HEK293 (cell line): Measurements from ENCODE around the gene MYO1C.

Experiments used
- REPIN1 ChIP-seq: fragments of 450-650 bp; formaldehyde crosslinking; IDR thresholded peaks from 2 replicates; pipeline ENCODE4 v1.5.1; 2017; ENCODE audit warnings: missing biosample characterization, missing genetic modification characterization, low read depth
- SALL2 ChIP-seq: fragments of 450-650 bp; formaldehyde crosslinking; IDR thresholded peaks from 2 replicates; pipeline ENCODE4 v1.5.0; 2017; ENCODE audit warnings: missing biosample characterization, mild to moderate bottlenecking, missing genetic modification characterization, borderline replicate concordance
- SCRT1 ChIP-seq: fragments of 450-650 bp; formaldehyde crosslinking; IDR thresholded peaks from 2 replicates; pipeline ENCODE4 v1.5.1; 2016; ENCODE audit warnings: missing biosample characterization, missing genetic modification characterization, borderline replicate concordance
- TCF7L2 ChIP-seq: IDR thresholded peaks from 2 replicates; pipeline ENCODE4 v1.6.1; 2011; ENCODE audit warnings: low read depth, mild to moderate bottlenecking, inconsistent platforms, low read length, moderate library complexity, borderline replicate concordance
- ZBTB20 ChIP-seq: fragments of 450-650 bp; formaldehyde crosslinking; IDR thresholded peaks from 2 replicates; pipeline ENCODE4 v1.5.1; 2016; ENCODE audit warnings: missing biosample characterization, missing genetic modification characterization
- ZBTB44 ChIP-seq: fragments of 450-650 bp; IDR thresholded peaks from 2 replicates; pipeline ENCODE4 v1.5.1; 2018; ENCODE audit warnings: missing biosample characterization, mild to moderate bottlenecking, missing genetic modification characterization
- ZBTB49 ChIP-seq: fragments of 450-650 bp; formaldehyde crosslinking; IDR thresholded peaks from 2 replicates; pipeline ENCODE4 v1.5.1; 2016; ENCODE audit warnings: missing biosample characterization, missing genetic modification characterization, low read depth
- ZBTB6 ChIP-seq: fragments of 450-650 bp; formaldehyde crosslinking; IDR thresholded peaks from 2 replicates; pipeline ENCODE4 v1.5.1; 2017; ENCODE audit warnings: missing biosample characterization, missing genetic modification characterization
- ZNF10 ChIP-seq: fragments of 450-650 bp; formaldehyde crosslinking; IDR thresholded peaks from 2 replicates; pipeline ENCODE4 v1.5.1; 2017; ENCODE audit warnings: missing biosample characterization, missing genetic modification characterization
- ZNF112 ChIP-seq: fragments of 450-650 bp; formaldehyde crosslinking; IDR thresholded peaks from 2 replicates; pipeline ENCODE4 v1.5.0; 2017; ENCODE audit warnings: missing biosample characterization, missing genetic modification characterization
- ZNF140 ChIP-seq: fragments of 450-650 bp; formaldehyde crosslinking; IDR thresholded peaks from 2 replicates; pipeline ENCODE4 v1.5.1; 2016; ENCODE audit warnings: missing biosample characterization, missing genetic modification characterization
- ZNF148 ChIP-seq: fragments of 450-650 bp; formaldehyde crosslinking; IDR thresholded peaks from 2 replicates; pipeline ENCODE4 v1.5.0; 2017; ENCODE audit warnings: missing biosample characterization, missing genetic modification characterization, borderline replicate concordance
- ZNF184 ChIP-seq: fragments of 450-650 bp; IDR thresholded peaks from 2 replicates; pipeline ENCODE4 v1.5.1; 2018; ENCODE audit warnings: missing biosample characterization, mild to moderate bottlenecking, missing genetic modification characterization
- ZNF26 ChIP-seq: fragments of 450-650 bp; formaldehyde crosslinking; IDR thresholded peaks from 2 replicates; pipeline ENCODE4 v1.5.1; 2016; ENCODE audit warnings: missing biosample characterization, missing genetic modification characterization
- ZNF311 ChIP-seq: fragments of 450-650 bp; formaldehyde crosslinking; IDR thresholded peaks from 2 replicates; pipeline ENCODE4 v1.5.1; 2017; ENCODE audit warnings: missing biosample characterization, missing genetic modification characterization, borderline replicate concordance
- ZNF324 ChIP-seq: fragments of 450-650 bp; formaldehyde crosslinking; IDR thresholded peaks from 2 replicates; pipeline ENCODE4 v1.5.1; 2016; ENCODE audit warnings: missing biosample characterization, missing genetic modification characterization
- ZNF394 ChIP-seq: fragments of 450-650 bp; formaldehyde crosslinking; IDR thresholded peaks from 2 replicates; pipeline ENCODE4 v1.5.1; 2016; ENCODE audit warnings: missing biosample characterization, missing genetic modification characterization, mild to moderate bottlenecking, moderate library complexity, borderline replicate concordance
- ZNF416 ChIP-seq: fragments of 450-650 bp; formaldehyde crosslinking; IDR thresholded peaks from 2 replicates; pipeline ENCODE4 v1.5.1; 2016; ENCODE audit warnings: missing biosample characterization, missing genetic modification characterization
- ZNF423 ChIP-seq: fragments of 450-650 bp; formaldehyde crosslinking; IDR thresholded peaks from 2 replicates; pipeline ENCODE4 v1.5.1; 2016; ENCODE audit warnings: missing biosample characterization, missing genetic modification characterization
- ZNF426 ChIP-seq: fragments of 450-650 bp; formaldehyde crosslinking; IDR thresholded peaks from 2 replicates; pipeline ENCODE4 v1.5.1; 2017; ENCODE audit warnings: missing biosample characterization, missing genetic modification characterization, mild to moderate bottlenecking, inconsistent platforms, moderate library complexity
- ZNF473 ChIP-seq: fragments of 450-650 bp; formaldehyde crosslinking; IDR thresholded peaks from 2 replicates; pipeline ENCODE4 v1.5.1; 2017; ENCODE audit warnings: missing biosample characterization, missing genetic modification characterization
- ZNF510 ChIP-seq: fragments of 450-650 bp; formaldehyde crosslinking; IDR thresholded peaks from 2 replicates; pipeline ENCODE4 v1.5.1; 2018; ENCODE audit warnings: mild to moderate bottlenecking, missing genetic modification characterization, missing biosample characterization; ENCODE audit not compliant: insufficient replicate concordance
- ZNF549 ChIP-seq: fragments of 450-650 bp; IDR thresholded peaks from 2 replicates; pipeline ENCODE4 v1.5.1; 2018; ENCODE audit warnings: missing biosample characterization, missing genetic modification characterization, mild to moderate bottlenecking, inconsistent platforms, moderate library complexity
- ZNF571 ChIP-seq: fragments of 450-650 bp; formaldehyde crosslinking; IDR thresholded peaks from 2 replicates; pipeline ENCODE4 v1.5.0; 2017; ENCODE audit warnings: missing biosample characterization, missing genetic modification characterization
- ZNF658 ChIP-seq: fragments of 450-650 bp; formaldehyde crosslinking; IDR thresholded peaks from 2 replicates; pipeline ENCODE4; 2016; ENCODE audit warnings: missing biosample characterization, missing genetic modification characterization
- ZNF660 ChIP-seq: fragments of 450-650 bp; IDR thresholded peaks from 2 replicates; pipeline ENCODE4 v1.5.1; 2018; ENCODE audit warnings: missing biosample characterization, mild to moderate bottlenecking, missing genetic modification characterization
- ZNF664 ChIP-seq: fragments of 450-650 bp; formaldehyde crosslinking; IDR thresholded peaks from 2 replicates; pipeline ENCODE4 v1.5.1; 2016; ENCODE audit warnings: missing biosample characterization, missing genetic modification characterization
- ZNF692 ChIP-seq: fragments of 450-650 bp; formaldehyde crosslinking; IDR thresholded peaks from 2 replicates; pipeline ENCODE4 v1.5.1; 2016; ENCODE audit warnings: missing biosample characterization, missing genetic modification characterization
- ZNF747 ChIP-seq: fragments of 450-650 bp; formaldehyde crosslinking; IDR thresholded peaks from 2 replicates; pipeline ENCODE4 v1.5.1; 2016; ENCODE audit warnings: missing biosample characterization, missing genetic modification characterization
- ZNF837 ChIP-seq: fragments of 450-650 bp; formaldehyde crosslinking; IDR thresholded peaks from 2 replicates; pipeline ENCODE4 v1.5.1; 2016; ENCODE audit warnings: missing biosample characterization, missing genetic modification characterization

Gene MYO1C

GRCh38 chr17:1516388-1517161, 24.1 kb upstream of the MYO1C start, which contains the start of gene INPP5K (continued):
- no peak for TF ChIP-seq ZBTB49 (tag by site-specific recombination)
- TF ChIP-seq ZNF571 (tag by site-specific recombination), result no peak
- no peak for TF ChIP-seq ZNF473 (tag by site-specific recombination)
- no peak for TF ChIP-seq ZNF26
- no peak; the same call in 1 of the 2 replicates for TF ChIP-seq ZNF660 (tag by site-specific recombination)
- TF ChIP-seq ZNF112 (tag by site-specific recombination), result no peak
- TF ChIP-seq ZNF140 (tag by site-specific recombination), result no peak
- TF ChIP-seq ZNF549, result no peak
- TF ChIP-seq SCRT1 (tag by site-specific recombination), result no peak
- no peak for TF ChIP-seq ZNF426 (tag by site-specific recombination)
- TF ChIP-seq ZNF423 (tag by site-specific recombination), result no peak
- TF ChIP-seq ZNF510 (tag by site-specific recombination), result no peak
- no peak for TF ChIP-seq ZBTB44 (tag by site-specific recombination)
- no peak for TF ChIP-seq ZNF658 (tag by site-specific recombination)
- TF ChIP-seq ZNF416 (tag by site-specific recombination), result no peak
- no peak for TF ChIP-seq ZNF148
- no peak for TF ChIP-seq ZBTB6 (tag by site-specific recombination)
- no peak for TF ChIP-seq ZNF311 (tag by site-specific recombination)
- TF ChIP-seq ZNF394 (tag by site-specific recombination), result no peak
- no peak for TF ChIP-seq SALL2
- peak; percentile 99 for TF ChIP-seq ZBTB20 (tag by site-specific recombination)
- no peak for TF ChIP-seq ZNF324 (tag by site-specific recombination)
- no peak for TF ChIP-seq ZNF664
- TF ChIP-seq ZNF837 (tag by site-specific recombination), result no peak
- no peak for TF ChIP-seq TCF7L2
- TF ChIP-seq ZNF184 (tag by site-specific recombination), result no peak
- no peak for TF ChIP-seq ZNF747 (tag by site-specific recombination)
- 0 out of 2 replicates have a peak, but pooled peaks have one; percentile 1 for TF ChIP-seq ZNF10 (tag by site-specific recombination)
- TF ChIP-seq ZNF692, result 0 out of 2 replicates have a peak, but pooled peaks have one; percentile 8
- no peak for TF ChIP-seq REPIN1 (tag by site-specific recombination)
